GM23248 (cell line): ENCODE data around the gene WIPF1.

Experiments used
- EZH2 ChIP-seq: fragments of 200-600 bp; sonication (generic); IDR thresholded peaks from 2 replicates; pipeline ENCODE4 v1.6.1; 2018; ENCODE audit warnings: antibody characterized with exemption, mild to moderate bottlenecking; ENCODE audit not compliant: insufficient read depth, poor library complexity, severe bottlenecking
- EZH2phosphoT487 ChIP-seq: fragments of 200-600 bp; sonication (generic); IDR thresholded peaks from 2 replicates; pipeline ENCODE4 v1.6.1; 2018; ENCODE audit warnings: antibody characterized with exemption, moderate library complexity, mild to moderate bottlenecking, low read depth; ENCODE audit not compliant: insufficient read depth

- no peak for TF ChIP-seq EZH2
- no peak for TF ChIP-seq EZH2phosphoT487
Observed at GRCh38 chr2:174535757-174536703, 61.6 kb downstream of the WIPF1 start.
